ENCODE data around the gene APBB1.

The APBB1 gene

DNA sequence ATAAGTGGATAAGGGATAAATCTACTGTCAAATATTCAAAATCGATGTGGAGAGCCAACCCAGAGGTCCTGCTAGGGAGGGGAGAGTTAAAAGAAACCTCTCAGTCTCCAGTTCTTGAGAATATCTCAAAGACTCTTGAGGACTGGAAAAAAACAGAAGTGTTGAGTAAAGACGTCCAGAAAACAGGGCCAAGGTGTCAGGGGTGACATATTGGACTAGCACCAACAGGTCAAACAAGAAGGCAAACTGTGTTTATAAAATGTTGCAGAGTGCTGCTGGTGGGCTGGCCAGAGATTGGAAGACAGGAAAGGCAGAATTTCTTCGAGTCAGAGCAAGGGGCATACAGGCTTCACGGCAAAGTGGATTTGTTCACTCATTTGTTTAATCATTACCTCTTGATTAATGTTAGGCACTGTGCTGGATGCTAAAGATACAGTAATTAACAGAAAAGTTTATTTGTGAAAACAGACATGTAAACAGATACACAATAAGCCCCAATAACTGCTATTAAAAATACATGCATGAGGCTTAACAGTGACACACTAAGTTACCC is 62.3 kb downstream of the APBB1 start:
- Histone ChIP-seq H3K79me1 (ENCODE audit: low read length) (no peaks in the 10 kb centered on the region), H3K27me3 (ENCODE audit: insufficient read depth, low read length, poor library complexity) (no peaks in the 10 kb centered on the region), H4K5ac (ENCODE audit: low read length) (no peak overlapping the region), H3K4me2 (ENCODE audit: low read length) (no peak overlapping the region), H4K8ac (ENCODE audit: low read depth, low read length) (no peak overlapping the region), H2AK5ac (ENCODE audit: low read length) (no peak overlapping the region), H3K9ac (ENCODE audit: low read length) (no peak overlapping the region), H3K4me3 (ENCODE audit: low read length) (no peak overlapping the region), H3K4me1 (ENCODE audit: control insufficient read depth, low read depth, low read length) (no peaks in the 10 kb centered on the region), H3K79me2 (ENCODE audit: control insufficient read depth, insufficient read depth, low read length) (no peaks in the 10 kb centered on the region), H3K36me3 (ENCODE audit: control insufficient read depth, insufficient read depth, low read length) (no peaks in the 10 kb centered on the region), H2BK15ac (replicated peaks; ENCODE audit: low read depth) (no peak overlapping the region), H2BK5ac (ENCODE audit: low read length) (no peak overlapping the region), H3K18ac (ENCODE audit: low read length) (no peak overlapping the region), H3K23ac (ENCODE audit: low read length) (no peak overlapping the region), H3K56ac (ENCODE audit: low read length) (no peak overlapping the region), H3K27ac (ENCODE audit: low read depth, low read length) (no peak overlapping the region), H2BK120ac (ENCODE audit: low read depth, low read length) (no peak overlapping the region), H3K4ac (ENCODE audit: low read depth, low read length) (no peak overlapping the region)
- WGBS (ENCODE audit: extremely low coverage, insufficient coverage, low lambda C conversion rate), result no CpG with 5 or more reads among the region's 4 CpGs
- DNase-seq, result no peak

- no peak overlapping the region for H2BK120ac ChIP-seq (ENCODE audit: low read depth, low read length)
- H2BK15ac ChIP-seq (replicated peaks; ENCODE audit: low read depth), result no peak overlapping the region
- no peak overlapping the region for H4K8ac ChIP-seq (ENCODE audit: low read depth, low read length)
- H2AK5ac ChIP-seq (ENCODE audit: low read length), result no peak overlapping the region
- no peak overlapping the region for H3K18ac ChIP-seq (ENCODE audit: low read length)
- H3K79me1 ChIP-seq (ENCODE audit: low read length), result no peaks in the 10 kb centered on the region
- no peak overlapping the region for H3K56ac ChIP-seq (ENCODE audit: low read length)
- H3K27me3 ChIP-seq (ENCODE audit: insufficient read depth, low read length, poor library complexity), result no peaks in the 10 kb centered on the region
- H3K36me3 ChIP-seq (ENCODE audit: control insufficient read depth, insufficient read depth, low read length), result no peaks in the 10 kb centered on the region
- WGBS (ENCODE audit: extremely low coverage, insufficient coverage, low lambda C conversion rate), result no CpG with 5 or more reads among the region's 4 CpGs
- H3K23ac ChIP-seq (ENCODE audit: low read length), result no peak overlapping the region
- no peak overlapping the region for H3K4me2 ChIP-seq (ENCODE audit: low read length)
- no peak overlapping the region for H4K5ac ChIP-seq (ENCODE audit: low read length)
- no peaks in the 10 kb centered on the region for H3K79me2 ChIP-seq (ENCODE audit: control insufficient read depth, insufficient read depth, low read length)
- no peak overlapping the region for H3K9ac ChIP-seq (ENCODE audit: low read length)
- no peak overlapping the region for H3K27ac ChIP-seq (ENCODE audit: low read depth, low read length)
- no peaks in the 10 kb centered on the region for H3K4me1 ChIP-seq (ENCODE audit: control insufficient read depth, low read depth, low read length)
- H2BK5ac ChIP-seq (ENCODE audit: low read length), result no peak overlapping the region
- H3K4ac ChIP-seq (ENCODE audit: low read depth, low read length), result no peak overlapping the region
- no peak overlapping the region for H3K4me3 ChIP-seq (ENCODE audit: low read length)
- DNase-seq, result no peak
Measured at GRCh38 chr11:6354651-6355485, 64.0 kb downstream of the APBB1 start.

- Histone ChIP-seq H3K4me3 (ENCODE audit: low read length) (no peak overlapping the region), H2BK5ac (ENCODE audit: low read length) (no peak overlapping the region), H3K4me2 (ENCODE audit: low read length) (no peak overlapping the region), H3K23ac (ENCODE audit: low read length) (no peak overlapping the region), H3K56ac (ENCODE audit: low read length) (no peak overlapping the region), H3K36me3 (ENCODE audit: control insufficient read depth, insufficient read depth, low read length) (no peaks in the 10 kb centered on the region), H4K5ac (ENCODE audit: low read length) (no peak overlapping the region), H3K79me2 (ENCODE audit: control insufficient read depth, insufficient read depth, low read length) (no peaks in the 10 kb centered on the region), H3K4ac (ENCODE audit: low read depth, low read length) (no peak overlapping the region), H3K18ac (ENCODE audit: low read length) (no peak overlapping the region), H2BK120ac (ENCODE audit: low read depth, low read length) (no peak overlapping the region), H2AK5ac (ENCODE audit: low read length) (no peak overlapping the region), H3K9ac (ENCODE audit: low read length) (no peak overlapping the region), H4K8ac (ENCODE audit: low read depth, low read length) (no peak overlapping the region), H3K27ac (ENCODE audit: low read depth, low read length) (no peak overlapping the region), H3K79me1 (ENCODE audit: low read length) (no peaks in the 10 kb centered on the region), H3K27me3 (ENCODE audit: insufficient read depth, low read length, poor library complexity) (no peaks in the 10 kb centered on the region), H3K4me1 (ENCODE audit: control insufficient read depth, low read depth, low read length) (no peaks in the 10 kb centered on the region), H2BK15ac (replicated peaks; ENCODE audit: low read depth) (no peak overlapping the region)
- no CpG with 5 or more reads among the region's 5 CpGs for WGBS (ENCODE audit: extremely low coverage, insufficient coverage, low lambda C conversion rate)
- DNase-seq, result peak; percentile 99
Measured at GRCh38 chr11:6353367-6353987, 65.4 kb downstream of the APBB1 start.

DNA sequence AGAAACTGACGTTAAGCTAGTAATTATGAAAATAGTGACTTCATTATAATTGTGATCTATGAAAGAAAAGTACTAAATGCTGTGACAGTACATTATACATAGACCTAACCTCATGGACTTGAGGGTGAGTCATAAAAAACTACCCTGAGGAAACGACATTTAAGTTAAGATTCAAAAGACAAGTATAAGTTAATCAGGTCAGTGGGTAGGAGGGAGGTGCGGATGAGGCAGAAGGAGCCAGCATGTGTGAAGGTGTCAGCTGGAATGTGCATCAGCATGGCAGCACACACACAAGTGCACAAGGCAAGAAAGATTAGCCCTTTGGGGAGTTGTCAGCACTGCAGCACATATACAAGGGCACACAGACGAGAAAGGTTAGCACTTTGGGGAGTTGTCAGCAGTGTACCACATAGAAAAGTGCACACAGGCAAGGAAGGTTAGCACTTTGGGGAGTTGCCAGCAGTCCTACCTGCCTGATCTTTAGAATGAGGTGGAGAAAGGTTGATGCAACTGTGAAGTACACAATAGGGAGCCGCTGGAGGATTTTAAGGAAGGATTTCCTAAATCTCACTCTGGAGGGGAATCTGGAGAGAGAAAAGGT is 67.0 kb downstream of the APBB1 start:
- Histone ChIP-seq H3K18ac (ENCODE audit: low read length) (no peak overlapping the region), H3K23ac (ENCODE audit: low read length) (no peak overlapping the region), H3K79me2 (ENCODE audit: control insufficient read depth, insufficient read depth, low read length) (no peaks in the 10 kb centered on the region), H3K36me3 (ENCODE audit: control insufficient read depth, insufficient read depth, low read length) (no peaks in the 10 kb centered on the region), H4K5ac (ENCODE audit: low read length) (no peak overlapping the region), H3K27me3 (ENCODE audit: insufficient read depth, low read length, poor library complexity) (no peaks in the 10 kb centered on the region), H3K4me2 (ENCODE audit: low read length) (no peak overlapping the region), H3K4me3 (ENCODE audit: low read length) (no peak overlapping the region), H2BK15ac (replicated peaks; ENCODE audit: low read depth) (no peak overlapping the region), H4K8ac (ENCODE audit: low read depth, low read length) (no peak overlapping the region), H3K9ac (ENCODE audit: low read length) (no peak overlapping the region), H3K4me1 (ENCODE audit: control insufficient read depth, low read depth, low read length) (no peaks in the 10 kb centered on the region), H2BK5ac (ENCODE audit: low read length) (no peak overlapping the region), H3K79me1 (ENCODE audit: low read length) (no peaks in the 10 kb centered on the region), H3K4ac (ENCODE audit: low read depth, low read length) (no peak overlapping the region), H2AK5ac (ENCODE audit: low read length) (no peak overlapping the region), H3K27ac (ENCODE audit: low read depth, low read length) (no peak overlapping the region), H3K56ac (ENCODE audit: low read length) (no peak overlapping the region), H2BK120ac (ENCODE audit: low read depth, low read length) (no peak overlapping the region)
- DNase-seq, result no peak
- no CpG with 5 or more reads among the region's 5 CpGs for WGBS (ENCODE audit: extremely low coverage, insufficient coverage, low lambda C conversion rate)

DNA sequence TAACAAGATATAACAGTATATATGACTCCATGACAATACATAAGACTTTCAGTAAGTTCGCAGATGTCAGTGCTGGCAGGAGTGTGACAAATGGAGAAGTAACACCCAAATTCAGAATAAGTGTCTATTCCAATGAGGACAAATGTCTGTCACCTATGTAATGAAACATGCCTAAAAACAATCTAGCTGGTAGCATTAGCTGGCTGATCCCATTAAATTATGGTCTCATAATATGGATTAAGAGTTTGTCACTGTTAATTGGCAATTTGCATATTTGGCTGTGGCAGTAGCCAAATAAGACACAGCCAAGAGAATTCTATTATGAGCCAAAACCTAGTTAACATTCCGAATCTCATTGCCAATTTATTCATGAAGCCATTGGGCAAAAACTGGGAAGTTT is 68.4 kb downstream of the APBB1 start:
- H3K36me3 ChIP-seq (ENCODE audit: control insufficient read depth, insufficient read depth, low read length), result no peaks in the 10 kb centered on the region
- no peak overlapping the region for H2AK5ac ChIP-seq (ENCODE audit: low read length)
- no peaks in the 10 kb centered on the region for H3K79me2 ChIP-seq (ENCODE audit: control insufficient read depth, insufficient read depth, low read length)
- no peak overlapping the region for H3K4me2 ChIP-seq (ENCODE audit: low read length)
- no peak overlapping the region for H2BK15ac ChIP-seq (replicated peaks; ENCODE audit: low read depth)
- no peak overlapping the region for H3K18ac ChIP-seq (ENCODE audit: low read length)
- no peak overlapping the region for H4K5ac ChIP-seq (ENCODE audit: low read length)
- no peaks in the 10 kb centered on the region for H3K4me1 ChIP-seq (ENCODE audit: control insufficient read depth, low read depth, low read length)
- no peak overlapping the region for H3K56ac ChIP-seq (ENCODE audit: low read length)
- no peak overlapping the region for H3K23ac ChIP-seq (ENCODE audit: low read length)
- no CpG with 5 or more reads among the region's 2 CpGs for WGBS (ENCODE audit: extremely low coverage, insufficient coverage, low lambda C conversion rate)
- no peak overlapping the region for H3K27ac ChIP-seq (ENCODE audit: low read depth, low read length)
- no peak overlapping the region for H2BK5ac ChIP-seq (ENCODE audit: low read length)
- no peak overlapping the region for H4K8ac ChIP-seq (ENCODE audit: low read depth, low read length)
- H3K4ac ChIP-seq (ENCODE audit: low read depth, low read length), result no peak overlapping the region
- no peak overlapping the region for H3K9ac ChIP-seq (ENCODE audit: low read length)
- H3K79me1 ChIP-seq (ENCODE audit: low read length), result no peaks in the 10 kb centered on the region
- no peaks in the 10 kb centered on the region for H3K27me3 ChIP-seq (ENCODE audit: insufficient read depth, low read length, poor library complexity)
- no peak overlapping the region for H2BK120ac ChIP-seq (ENCODE audit: low read depth, low read length)
- DNase-seq, result no peak
- no peak overlapping the region for H3K4me3 ChIP-seq (ENCODE audit: low read length)

Measured in mesendoderm (in vitro differentiated cells).